HepG2 (cell line): ENCODE results near the gene BRD8. TPM values are rescaled to one million over a fixed set of nuclear protein-coding genes. Genes with fewer than 3 reads are reported as not detected.

Experiments
- ATF7 ChIP-seq, 2 experiments: fragments of 450-650 bp in 1 of 2; sonication (generic) in 1 of 2; formaldehyde crosslinking in 1 of 2; IDR thresholded peaks; 2 replicates each; pipeline versions ENCODE4 v1.4.0 to v1.6.1; 2016 to 2020; ENCODE audit warnings: antibody characterized with exemption in 1 of 2, mild to moderate bottlenecking in 1 of 2, missing genetic modification reagents in 1 of 2
- CBX5 ChIP-seq: sonication (generic); formaldehyde crosslinking; IDR thresholded peaks from 2 replicates; pipeline ENCODE4 v1.4.0; 2020; ENCODE audit warnings: missing genetic modification reagents, borderline replicate concordance
- CREM ChIP-seq, 2 experiments: sonication (generic) in 1 of 2; formaldehyde crosslinking in 1 of 2; IDR thresholded peaks; 2 replicates each; pipeline versions ENCODE4 v1.4.0 to v1.6.1; 2016 to 2020; ENCODE audit warnings: antibody characterized with exemption in 1 of 2, mild to moderate bottlenecking in 1 of 2, missing genetic modification reagents in 1 of 2
- FOXM1 ChIP-seq: sonication (generic); formaldehyde crosslinking; IDR thresholded peaks from 2 replicates; pipeline ENCODE4 v1.5.0; 2020; ENCODE audit warnings: missing genetic modification reagents
- HCFC1 ChIP-seq: fragments of 150-350 bp; IDR thresholded peaks from 2 replicates; pipeline ENCODE4 v1.6.1; 2014; ENCODE audit warnings: low read depth, low read length
- JUN ChIP-seq: sonication (generic); formaldehyde crosslinking; IDR thresholded peaks from 2 replicates; pipeline ENCODE4 v1.4.0; 2020; ENCODE audit warnings: mild to moderate bottlenecking, missing genetic modification reagents
- MBD4 ChIP-seq: IDR thresholded peaks from 2 replicates; pipeline ENCODE4 v1.6.1; 2012; ENCODE audit warnings: low read length, inconsistent platforms, borderline replicate concordance
- MEIS1 ChIP-seq: sonication (generic); formaldehyde crosslinking; IDR thresholded peaks from 2 replicates; pipeline ENCODE4 v1.9.0; 2021; ENCODE audit warnings: mild to moderate bottlenecking, missing genetic modification reagents, moderate library complexity, borderline replicate concordance
- NFIB ChIP-seq: sonication (generic); formaldehyde crosslinking; IDR thresholded peaks from 2 replicates; pipeline ENCODE4 v1.9.0; 2021; ENCODE audit warnings: missing genetic modification reagents, mild to moderate bottlenecking, borderline replicate concordance
- NR2F2 ChIP-seq: IDR thresholded peaks from 2 replicates; pipeline ENCODE4 v1.6.1; 2012; ENCODE audit warnings: low read depth, inconsistent platforms, borderline replicate concordance
- SATB2 ChIP-seq: sonication (generic); formaldehyde crosslinking; IDR thresholded peaks from 2 replicates; pipeline ENCODE4 v1.5.0; 2020; ENCODE audit warnings: missing genetic modification reagents
- ZFP62 ChIP-seq: sonication (generic); formaldehyde crosslinking; IDR thresholded peaks from 2 replicates; pipeline ENCODE4 v1.4.0; 2020; ENCODE audit warnings: missing genetic modification reagents
- ZSCAN30 ChIP-seq: sonication (generic); formaldehyde crosslinking; IDR thresholded peaks from 2 replicates; pipeline ENCODE4 v1.5.0; 2020; ENCODE audit warnings: mild to moderate bottlenecking, missing genetic modification reagents
- polyA plus RNA-seq, 8 experiments: library from polyadenylated mRNA; depleted of rRNA in 3 of 8; stranded (reverse) in 7 of 8; unstranded in 1 of 8; fragments of >200 nt; fragmentation: Illumina TruSeq in 4 of 8; extraction: Trizol in 4 of 8; gene quantifications; 2 replicates each; pipeline versions ENCODE4 v1.2.1 to v1.2.3, GENCODE V29; 2011 to 2016; ENCODE audit warnings: low read depth in 4 of 8, missing spikeins in 1 of 8, mixed read lengths in 1 of 8; ENCODE audit not compliant: insufficient read depth in 1 of 8
- total RNA-seq, 5 experiments: library from RNA; depleted of rRNA; stranded (reverse); fragments of >200 nt; fragmentation: Illumina TruSeq; extraction: Trizol; gene quantifications; 2 replicates each; pipeline ENCODE4 v1.2.3, GENCODE V29; 2016; ENCODE audit warnings: low read depth in 1 of 5
- TF ChIP-seq, protein P1 (sequence below): sonication (generic); formaldehyde crosslinking; IDR thresholded peaks from 2 replicates; pipeline ENCODE4 v1.4.0; 2020; ENCODE audit warnings: missing genetic modification reagents
- TF ChIP-seq, protein P2 (sequence below): sonication (generic); formaldehyde crosslinking; IDR thresholded peaks from 2 replicates; pipeline ENCODE4 v1.9.0; 2022; ENCODE audit warnings: missing genetic modification reagents, mild to moderate bottlenecking, borderline replicate concordance
- TF ChIP-seq, protein P3 (sequence below), 2 experiments: sonication (generic) in 1 of 2; formaldehyde crosslinking in 1 of 2; IDR thresholded peaks; 2 replicates each; pipeline versions ENCODE4 v1.6.1 to v1.9.0; 2014 to 2022; ENCODE audit warnings: antibody characterized with exemption in 1 of 2, borderline replicate concordance in 1 of 2, inconsistent platforms in 1 of 2, low read depth in 1 of 2, missing genetic modification reagents in 1 of 2
- TF ChIP-seq, protein P4 (sequence below): sonication (generic); formaldehyde crosslinking; IDR thresholded peaks from 2 replicates; pipeline ENCODE4 v1.4.0; 2020; ENCODE audit warnings: missing genetic modification reagents

The BRD8 gene
- total and polyA plus RNA-seq, 2 of the 13 experiments (the other 11 are each of a cell fraction or from before 2014, with no cell fraction given) = 62.5 to 71.1 TPM

DNA sequence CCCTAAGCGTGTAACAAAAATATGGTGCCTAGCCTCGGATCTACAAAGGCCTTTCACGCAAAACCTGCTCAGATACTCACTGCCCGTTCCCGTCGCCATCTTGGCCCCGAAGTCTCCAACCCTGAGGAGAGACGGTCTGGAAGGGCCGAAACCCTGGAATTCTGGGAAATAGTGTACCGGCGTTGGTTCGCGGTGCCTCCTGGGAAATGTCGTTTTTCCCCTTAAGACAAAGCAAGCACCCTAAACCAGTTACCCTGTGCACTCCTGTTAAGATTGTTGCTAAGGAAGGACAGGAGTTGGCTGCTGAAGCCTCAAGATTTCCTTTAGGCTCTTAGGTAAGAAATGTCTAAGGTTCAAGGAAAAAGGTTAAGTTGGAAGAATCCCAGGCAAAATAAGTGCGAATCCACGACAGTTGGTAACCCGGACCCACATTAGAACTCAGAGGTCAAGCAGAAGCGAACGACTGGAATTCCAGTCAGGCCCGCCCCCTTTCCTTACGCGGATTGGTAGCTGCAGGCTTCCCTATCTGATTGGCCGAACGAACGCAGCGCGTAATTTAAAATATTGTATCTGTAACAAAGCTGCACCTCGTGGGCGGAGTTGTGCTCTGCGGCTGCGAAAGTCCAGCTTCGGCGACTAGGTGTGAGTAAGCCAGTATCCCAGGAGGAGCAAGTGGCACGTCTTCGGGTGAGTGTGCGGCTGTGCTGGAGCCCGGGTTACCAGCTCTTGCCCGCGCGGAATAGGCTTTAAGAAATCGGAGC lies at the start of gene BRD8, which contains the start of gene KIF20A (continued):
- TF ChIP-seq, protein P1, sequence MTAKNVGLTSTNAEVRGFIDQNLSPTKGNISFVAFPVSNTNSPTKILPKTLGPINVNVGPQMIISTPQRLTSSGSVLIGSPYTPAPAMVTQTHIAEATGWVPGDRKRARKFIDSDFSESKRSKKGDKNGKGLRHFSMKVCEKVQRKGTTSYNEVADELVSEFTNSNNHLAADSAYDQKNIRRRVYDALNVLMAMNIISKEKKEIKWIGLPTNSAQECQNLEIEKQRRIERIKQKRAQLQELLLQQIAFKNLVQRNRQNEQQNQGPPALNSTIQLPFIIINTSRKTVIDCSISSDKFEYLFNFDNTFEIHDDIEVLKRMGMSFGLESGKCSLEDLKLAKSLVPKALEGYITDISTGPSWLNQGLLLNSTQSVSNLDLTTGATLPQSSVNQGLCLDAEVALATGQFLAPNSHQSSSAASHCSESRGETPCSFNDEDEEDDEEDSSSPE (CRISPR knock-in tag) = peak; percentile 99
- TF ChIP-seq FOXM1 (peak; percentile 98), SATB2 (CRISPR knock-in tag) (no peak), JUN (CRISPR knock-in tag) (0 out of 2 replicates have a peak, but pooled peaks have one; percentile 8), CBX5 (CRISPR knock-in tag) (0 out of 2 replicates have a peak, but pooled peaks have one; percentile 5), MBD4 (no peak), ATF7 (IDR thresholded peaks at IDR 0.05) (no peak), ATF7 (CRISPR knock-in tag; IDR thresholded peaks at IDR 0.05) (0 out of 2 replicates have a peak, but pooled peaks have one; percentile 14), HCFC1 (peak; percentile 79), ZSCAN30 (CRISPR knock-in tag) (peak; percentile 86; the same call in 1 of the 2 replicates), CREM (IDR thresholded peaks at IDR 0.05) (peak; percentile 91), CREM (CRISPR knock-in tag; IDR thresholded peaks at IDR 0.05) (no peak), NR2F2 (0 out of 2 replicates have a peak, but pooled peaks have one; percentile 30), ZFP62 (CRISPR knock-in tag) (no peak), NFIB (CRISPR knock-in tag) (no peak), MEIS1 (CRISPR knock-in tag) (no peak)
- TF ChIP-seq, protein P2, sequence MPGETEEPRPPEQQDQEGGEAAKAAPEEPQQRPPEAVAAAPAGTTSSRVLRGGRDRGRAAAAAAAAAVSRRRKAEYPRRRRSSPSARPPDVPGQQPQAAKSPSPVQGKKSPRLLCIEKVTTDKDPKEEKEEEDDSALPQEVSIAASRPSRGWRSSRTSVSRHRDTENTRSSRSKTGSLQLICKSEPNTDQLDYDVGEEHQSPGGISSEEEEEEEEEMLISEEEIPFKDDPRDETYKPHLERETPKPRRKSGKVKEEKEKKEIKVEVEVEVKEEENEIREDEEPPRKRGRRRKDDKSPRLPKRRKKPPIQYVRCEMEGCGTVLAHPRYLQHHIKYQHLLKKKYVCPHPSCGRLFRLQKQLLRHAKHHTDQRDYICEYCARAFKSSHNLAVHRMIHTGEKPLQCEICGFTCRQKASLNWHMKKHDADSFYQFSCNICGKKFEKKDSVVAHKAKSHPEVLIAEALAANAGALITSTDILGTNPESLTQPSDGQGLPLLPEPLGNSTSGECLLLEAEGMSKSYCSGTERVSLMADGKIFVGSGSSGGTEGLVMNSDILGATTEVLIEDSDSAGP = peak; percentile 58; the same call in 1 of the 2 replicates
- TF ChIP-seq, protein P3, sequence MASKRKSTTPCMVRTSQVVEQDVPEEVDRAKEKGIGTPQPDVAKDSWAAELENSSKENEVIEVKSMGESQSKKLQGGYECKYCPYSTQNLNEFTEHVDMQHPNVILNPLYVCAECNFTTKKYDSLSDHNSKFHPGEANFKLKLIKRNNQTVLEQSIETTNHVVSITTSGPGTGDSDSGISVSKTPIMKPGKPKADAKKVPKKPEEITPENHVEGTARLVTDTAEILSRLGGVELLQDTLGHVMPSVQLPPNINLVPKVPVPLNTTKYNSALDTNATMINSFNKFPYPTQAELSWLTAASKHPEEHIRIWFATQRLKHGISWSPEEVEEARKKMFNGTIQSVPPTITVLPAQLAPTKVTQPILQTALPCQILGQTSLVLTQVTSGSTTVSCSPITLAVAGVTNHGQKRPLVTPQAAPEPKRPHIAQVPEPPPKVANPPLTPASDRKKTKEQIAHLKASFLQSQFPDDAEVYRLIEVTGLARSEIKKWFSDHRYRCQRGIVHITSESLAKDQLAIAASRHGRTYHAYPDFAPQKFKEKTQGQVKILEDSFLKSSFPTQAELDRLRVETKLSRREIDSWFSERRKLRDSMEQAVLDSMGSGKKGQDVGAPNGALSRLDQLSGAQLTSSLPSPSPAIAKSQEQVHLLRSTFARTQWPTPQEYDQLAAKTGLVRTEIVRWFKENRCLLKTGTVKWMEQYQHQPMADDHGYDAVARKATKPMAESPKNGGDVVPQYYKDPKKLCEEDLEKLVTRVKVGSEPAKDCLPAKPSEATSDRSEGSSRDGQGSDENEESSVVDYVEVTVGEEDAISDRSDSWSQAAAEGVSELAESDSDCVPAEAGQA (IDR thresholded peaks at IDR 0.05; ENCODE audit: low read depth) = peak; percentile 26; the same call in 1 of the 2 replicates
- TF ChIP-seq, protein P3 (CRISPR knock-in tag; IDR thresholded peaks at IDR 0.05; ENCODE audit: borderline replicate concordance) = no peak; the same call in 1 of the 2 replicates
- TF ChIP-seq, protein P4, sequence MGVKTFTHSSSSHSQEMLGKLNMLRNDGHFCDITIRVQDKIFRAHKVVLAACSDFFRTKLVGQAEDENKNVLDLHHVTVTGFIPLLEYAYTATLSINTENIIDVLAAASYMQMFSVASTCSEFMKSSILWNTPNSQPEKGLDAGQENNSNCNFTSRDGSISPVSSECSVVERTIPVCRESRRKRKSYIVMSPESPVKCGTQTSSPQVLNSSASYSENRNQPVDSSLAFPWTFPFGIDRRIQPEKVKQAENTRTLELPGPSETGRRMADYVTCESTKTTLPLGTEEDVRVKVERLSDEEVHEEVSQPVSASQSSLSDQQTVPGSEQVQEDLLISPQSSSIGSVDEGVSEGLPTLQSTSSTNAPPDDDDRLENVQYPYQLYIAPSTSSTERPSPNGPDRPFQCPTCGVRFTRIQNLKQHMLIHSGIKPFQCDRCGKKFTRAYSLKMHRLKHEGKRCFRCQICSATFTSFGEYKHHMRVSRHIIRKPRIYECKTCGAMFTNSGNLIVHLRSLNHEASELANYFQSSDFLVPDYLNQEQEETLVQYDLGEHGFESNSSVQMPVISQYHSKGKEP (CRISPR knock-in tag) = no peak
